Activated T-cell treated with anti-CD3 and anti-CD28 coated beads for 1 hour (primary cell): Measurements from ENCODE around the gene KRTAP9-6.
"Not testable (repeated sequence)": the region's sequence is repeated elsewhere in the genome, so short reads cannot be mapped to it uniquely, and the experiment has no call there.

Experiments
- DNase-seq: peaks from one replicate; pipeline ENCODE4 v3.0.0-alpha.2; 2020; ENCODE audit warnings: low read depth

The KRTAP9-6 gene

GRCh38 chr17:41265078-41265477 is at the start of gene KRTAP9-6:
Gene KRTAP9-6, plus strand, starts transcription at chr17:41265378. Its CDS starts 0 bp downstream, at chr17:41265378.
- no peak for DNase-seq

- no peak for DNase-seq
Observed at GRCh38 chr17:41215681-41216080, 49.5 kb upstream of the KRTAP9-6 start.

GRCh38 chr17:41223821-41224220 is 41.4 kb upstream of the KRTAP9-6 start:
- no peak for DNase-seq

GRCh38 chr17:41226051-41226450 is 39.1 kb upstream of the KRTAP9-6 start:
- no peak for DNase-seq

- DNase-seq, result not testable (repeated sequence)
Observed at GRCh38 chr17:41226598-41227095, 38.5 kb upstream of the KRTAP9-6 start, which contains the start of gene KRTAP9-2. Gene KRTAP9-2, plus strand, starts transcription at chr17:41226648. Its CDS starts 7 bp downstream, at chr17:41226655.

GRCh38 chr17:41230094-41230493 is 35.1 kb upstream of the KRTAP9-6 start:
- DNase-seq, result no peak

- no peak for DNase-seq
Observed at GRCh38 chr17:41231731-41232130, 33.4 kb upstream of the KRTAP9-6 start.

- not testable (repeated sequence) for DNase-seq
Observed at GRCh38 chr17:41232399-41233105, 32.6 kb upstream of the KRTAP9-6 start, which contains the start of gene KRTAP9-3. Gene KRTAP9-3, plus strand, starts transcription at chr17:41232449. Its CDS starts 53 bp downstream, at chr17:41232502.

GRCh38 chr17:41237116-41237515 is 28.1 kb upstream of the KRTAP9-6 start:
- DNase-seq, result not testable (repeated sequence)

GRCh38 chr17:41237949-41238437 is 27.2 kb upstream of the KRTAP9-6 start, which contains the start of gene KRTAP9-8:
Gene KRTAP9-8, plus strand, starts transcription at chr17:41237999. Its CDS starts 53 bp downstream, at chr17:41238052.
- not testable (repeated sequence) for DNase-seq

- DNase-seq, result not testable (repeated sequence)
Observed at GRCh38 chr17:41246995-41247787, 18.0 kb upstream of the KRTAP9-6 start.

GRCh38 chr17:41249637-41250240 is 15.4 kb upstream of the KRTAP9-6 start, which contains the start of gene KRTAP9-4:
Gene KRTAP9-4, plus strand, starts transcription at chr17:41249687. Its CDS starts 34 bp downstream, at chr17:41249721.
- not testable (repeated sequence) for DNase-seq

- DNase-seq, result no peak
Observed at GRCh38 chr17:41251261-41251660, 13.9 kb upstream of the KRTAP9-6 start.

- no peak for DNase-seq
Observed at GRCh38 chr17:41254861-41255260, 10.3 kb upstream of the KRTAP9-6 start.

- DNase-seq, result not testable (repeated sequence)
Observed at GRCh38 chr17:41255381-41256290, 9.5 kb upstream of the KRTAP9-6 start, which contains the start of gene KRTAP9-9. Gene KRTAP9-9, plus strand, starts transcription at chr17:41255384.

- DNase-seq, result no peak
Observed at GRCh38 chr17:41256291-41256685, 8.9 kb upstream of the KRTAP9-6 start.

- no peak for DNase-seq
Observed at GRCh38 chr17:41258406-41258805, 6.8 kb upstream of the KRTAP9-6 start.

GRCh38 chr17:41263212-41263611 is 2.0 kb upstream of the KRTAP9-6 start:
- no peak for DNase-seq

- DNase-seq, result no peak
Observed at GRCh38 chr17:41264599-41264998, 579 bp upstream of the KRTAP9-6 start.

GRCh38 chr17:41267711-41268110 is 2.5 kb downstream of the KRTAP9-6 start:
- DNase-seq, result no peak

- DNase-seq, result not testable (repeated sequence)
Observed at GRCh38 chr17:41271323-41271722, 6.1 kb downstream of the KRTAP9-6 start.
